ENCODE results near the gene DMXL1. TPM values are rescaled to one million over a fixed set of nuclear protein-coding genes. Genes with fewer than 3 reads are reported as not detected.

DMXL1 gene
- total and polyA plus RNA-seq, 12 donors, result 5.9 to 36.5 (median 25.4) TPM

DNA sequence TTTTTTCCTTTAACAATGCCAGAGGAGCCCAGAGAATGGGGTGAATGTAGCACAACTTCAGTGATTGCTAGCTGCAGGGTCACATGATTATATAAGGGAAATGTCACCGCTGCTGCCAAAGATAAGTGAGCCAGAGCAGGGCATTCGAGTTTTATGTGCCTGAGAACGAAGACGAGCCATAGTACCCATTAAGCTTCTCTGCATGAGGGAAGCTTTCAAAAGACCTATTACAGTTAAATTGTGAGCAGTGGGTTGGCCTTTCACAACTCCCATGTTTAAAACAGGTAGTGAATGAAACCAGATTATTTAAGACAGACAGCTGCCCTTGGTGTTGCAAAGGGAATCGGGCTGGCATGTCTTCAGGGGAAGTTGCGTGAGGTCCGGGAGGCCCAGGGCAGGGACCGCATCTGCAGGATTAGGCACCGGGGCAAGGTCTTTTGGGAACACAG lies 202.5 kb downstream of the DMXL1 start:
- DNase-seq, result peak in 1 of 2 donors; percentile 24
- Histone ChIP-seq H3K4me1 (peaks cover 0 to 85% (median 23%) of the 10 kb centered on the region in 9 donors), H3K36me3 (no peaks in the 10 kb centered on the region), H3K9me3 (no peaks in the 10 kb centered on the region), H3K4me3 (peak overlapping the region in 2 of 10 donors; percentile 2 to 15), H3K27me3 (no peaks in the 10 kb centered on the region), H3K27ac (peak overlapping the region in 2 of 10 donors; percentile 3 to 93)
- TF ChIP-seq, protein P1, sequence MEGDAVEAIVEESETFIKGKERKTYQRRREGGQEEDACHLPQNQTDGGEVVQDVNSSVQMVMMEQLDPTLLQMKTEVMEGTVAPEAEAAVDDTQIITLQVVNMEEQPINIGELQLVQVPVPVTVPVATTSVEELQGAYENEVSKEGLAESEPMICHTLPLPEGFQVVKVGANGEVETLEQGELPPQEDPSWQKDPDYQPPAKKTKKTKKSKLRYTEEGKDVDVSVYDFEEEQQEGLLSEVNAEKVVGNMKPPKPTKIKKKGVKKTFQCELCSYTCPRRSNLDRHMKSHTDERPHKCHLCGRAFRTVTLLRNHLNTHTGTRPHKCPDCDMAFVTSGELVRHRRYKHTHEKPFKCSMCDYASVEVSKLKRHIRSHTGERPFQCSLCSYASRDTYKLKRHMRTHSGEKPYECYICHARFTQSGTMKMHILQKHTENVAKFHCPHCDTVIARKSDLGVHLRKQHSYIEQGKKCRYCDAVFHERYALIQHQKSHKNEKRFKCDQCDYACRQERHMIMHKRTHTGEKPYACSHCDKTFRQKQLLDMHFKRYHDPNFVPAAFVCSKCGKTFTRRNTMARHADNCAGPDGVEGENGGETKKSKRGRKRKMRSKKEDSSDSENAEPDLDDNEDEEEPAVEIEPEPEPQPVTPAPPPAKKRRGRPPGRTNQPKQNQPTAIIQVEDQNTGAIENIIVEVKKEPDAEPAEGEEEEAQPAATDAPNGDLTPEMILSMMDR (IDR thresholded peaks at IDR 0.05), result no peak
- peak in 1 of 8 donors; percentile 34 for ATAC-seq
- 42 to 55% methylated on average over 9 of the region's 9 CpGs for WGBS, 2 donors
- intact Hi-C loops (cut with DNase I), result loop anchor here in 3 of 10 donors (5.0 to 10.0 kb wide), 3 partner anchors 44 to 141 kb away; no protein-coding TSS in a partner anchor

DNA sequence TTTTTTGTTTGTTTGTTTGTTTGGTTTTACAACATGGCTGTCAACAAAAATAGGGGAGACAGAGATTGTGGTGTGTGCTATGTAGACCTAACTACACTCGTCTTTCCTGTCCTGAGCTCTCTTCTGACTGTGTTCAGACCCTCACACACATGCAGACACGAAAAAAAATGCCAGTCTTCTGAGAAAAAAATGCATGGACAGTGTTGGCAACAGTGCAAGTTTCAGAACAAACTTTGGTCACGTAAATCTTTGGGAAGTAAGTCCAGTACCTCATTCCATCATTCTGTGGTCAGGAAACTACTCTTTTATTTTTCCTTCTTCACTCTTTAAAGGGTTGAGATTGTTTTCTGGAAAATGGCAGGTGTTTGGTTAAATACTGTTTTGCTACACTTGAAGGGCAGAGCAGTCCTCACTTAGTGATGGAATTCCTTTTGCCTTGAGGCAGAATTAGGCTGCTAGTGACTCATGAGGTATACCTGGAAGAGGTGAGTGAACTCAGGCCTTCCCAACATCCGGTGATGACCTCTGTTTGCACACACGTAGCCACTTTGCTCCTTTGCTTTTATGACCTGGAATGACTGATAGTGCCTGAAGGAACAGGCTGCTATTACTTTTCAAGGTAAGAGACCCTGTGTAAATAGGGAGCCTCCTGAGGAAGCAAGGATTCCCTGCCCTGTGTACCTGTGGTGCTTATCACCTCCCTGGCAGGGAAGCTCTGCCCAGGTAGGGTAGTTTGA lies 203.3 kb downstream of the DMXL1 start:
- DNase-seq, result no peak
- Histone ChIP-seq H3K27ac (peak overlapping the region in 2 of 10 donors; percentile 3 to 93), H3K27me3 (no peaks in the 10 kb centered on the region), H3K9me3 (no peaks in the 10 kb centered on the region), H3K36me3 (no peaks in the 10 kb centered on the region), H3K4me3 (peak overlapping the region in 1 of 10 donors; percentile 15), H3K4me1 (peaks cover 0 to 92% (median 23%) of the 10 kb centered on the region in 9 donors)
- ATAC-seq, result no peak
- TF ChIP-seq, protein P1 (IDR thresholded peaks at IDR 0.05), result no peak
- WGBS, 2 donors, result 79 to 80% methylated on average over 5 of the region's 5 CpGs
- intact Hi-C loops (cut with DNase I), result loop anchor here in 3 of 10 donors (5.0 to 10.0 kb wide), 3 partner anchors 43 to 141 kb away; no protein-coding TSS in a partner anchor

DNA sequence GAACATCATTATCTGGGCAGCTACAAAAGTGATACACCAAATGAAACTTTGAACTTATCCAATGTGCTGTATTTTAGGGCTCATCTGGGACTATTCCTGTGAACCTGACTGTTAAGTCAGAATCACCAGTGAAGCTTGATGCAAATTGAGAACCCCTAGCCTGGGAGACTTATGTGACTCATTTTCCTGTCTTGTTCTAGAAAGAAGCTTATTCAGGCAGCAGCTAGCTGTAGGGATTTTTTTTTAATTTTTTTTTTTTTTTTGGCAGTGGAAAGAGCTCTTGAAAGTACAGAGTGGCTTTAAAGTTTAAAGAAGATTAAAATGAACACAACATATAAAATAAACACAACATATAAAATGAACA lies 203.9 kb downstream of the DMXL1 start:
- no peak overlapping the region for H3K4me3 ChIP-seq
- intact Hi-C loops (cut with DNase I), result loop anchor here in 3 of 10 donors (5.0 to 10.0 kb wide), 3 partner anchors 43 to 140 kb away; no protein-coding TSS in a partner anchor
- no peaks in the 10 kb centered on the region for H3K27me3 ChIP-seq
- H3K36me3 ChIP-seq, result no peaks in the 10 kb centered on the region
- H3K9me3 ChIP-seq, result no peaks in the 10 kb centered on the region
- TF ChIP-seq, protein P1 (IDR thresholded peaks at IDR 0.05), result no peak
- DNase-seq (no peak), ATAC-seq (no peak)
- H3K4me1 ChIP-seq, result peaks cover 0 to 91% (median 21%) of the 10 kb centered on the region in 9 donors
- peak overlapping the region in 1 of 10 donors; percentile 93 for H3K27ac ChIP-seq

DNA sequence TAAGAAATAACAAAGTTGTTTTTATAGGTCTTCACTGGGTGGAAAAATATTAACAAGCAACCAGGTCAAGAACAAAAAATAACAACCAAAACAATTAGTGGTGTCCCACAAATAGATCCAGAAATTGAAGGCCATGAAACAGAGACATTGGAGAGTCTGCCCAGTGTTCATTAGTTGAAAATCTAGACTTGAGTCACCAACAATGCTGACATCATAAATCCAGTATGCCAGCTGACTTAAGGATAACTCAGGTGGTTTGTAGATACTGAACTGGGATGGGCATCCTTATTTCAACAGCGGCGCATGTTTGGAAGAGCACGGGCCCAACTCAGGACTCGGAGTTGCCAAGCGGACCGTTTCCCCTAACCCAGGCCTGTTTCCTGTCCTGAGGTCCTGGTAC lies 204.3 kb downstream of the DMXL1 start:
- H3K4me1 ChIP-seq, result peaks cover 0 to 91% (median 17%) of the 10 kb centered on the region in 9 donors
- DNase-seq (no peak), ATAC-seq (no peak)
- H3K9me3 ChIP-seq, result no peaks in the 10 kb centered on the region
- no peaks in the 10 kb centered on the region for H3K36me3 ChIP-seq
- peak overlapping the region in 2 of 10 donors; percentile 21 to 93 for H3K27ac ChIP-seq
- peak overlapping the region in 1 of 10 donors; percentile 6 for H3K4me3 ChIP-seq
- TF ChIP-seq, protein P1 (IDR thresholded peaks at IDR 0.05), result no peak
- intact Hi-C loops (cut with DNase I), result loop anchor here in 2 of 10 donors (10.0 kb wide), 2 partner anchors 60 to 140 kb away; no protein-coding TSS in a partner anchor
- H3K27me3 ChIP-seq, result no peaks in the 10 kb centered on the region
- 92 to 93% methylated on average over 6 of the region's 6 CpGs for WGBS, 2 donors

Measured in heart right ventricle (tissue), 16 donors.